LNCaP clone FGC (cell line): Measurements from ENCODE around the gene TOPORS.

Experiments
- DNase-seq: peaks from one replicate; pipeline ENCODE4 v3.0.0-alpha.2; 2011; ENCODE audit warnings: low read depth
- H3K4me3 ChIP-seq: 2 replicates; pipeline ENCODE4 v1.5.1; 2011; ENCODE audit warnings: mild to moderate bottlenecking, low read depth, low read length, control low read depth
- CTCF ChIP-seq: IDR thresholded peaks from 2 replicates; pipeline ENCODE4 v1.5.1; 2012; ENCODE audit warnings: mild to moderate bottlenecking; ENCODE audit not compliant: control insufficient read depth, insufficient read depth; ENCODE audit errors: extremely low read depth

TOPORS gene

GRCh38 chr9:32566770-32567169 is 14.4 kb upstream of the TOPORS start:
- H3K4me3 ChIP-seq = no peak overlapping the region
- TF ChIP-seq CTCF = no peak
- DNase-seq = no peak

- no peak overlapping the region for H3K4me3 ChIP-seq
- TF ChIP-seq CTCF = no peak
- DNase-seq = no peak
Measured at GRCh38 chr9:32565967-32566366, 13.6 kb upstream of the TOPORS start.

GRCh38 chr9:32558408-32558934 is 6.1 kb upstream of the TOPORS start:
- TF ChIP-seq CTCF = no peak
- no peak overlapping the region for H3K4me3 ChIP-seq
- no peak for DNase-seq

GRCh38 chr9:32554591-32554990 is 2.2 kb upstream of the TOPORS start:
- no peak for DNase-seq
- H3K4me3 ChIP-seq = no peak overlapping the region
- no peak for TF ChIP-seq CTCF

- no peak for TF ChIP-seq CTCF
- no peak overlapping the region for H3K4me3 ChIP-seq
Measured at GRCh38 chr9:32554107-32554506, 1.7 kb upstream of the TOPORS start.

GRCh38 chr9:32551276-32552051 is 922 bp downstream of the TOPORS start:
- DNase-seq = no peak
- no peak for TF ChIP-seq CTCF
- H3K4me3 ChIP-seq = peak overlapping the region; percentile 64

More at GRCh38 chr9:32554107-32554506, 1.7 kb upstream of the TOPORS start:
- DNase-seq = no peak
